GM21576 (cell line): ENCODE measurements around the gene C4orf50.

Experiments
- ATAC-seq: cut with Tn5 transposase; IDR thresholded peaks from one replicate; pipeline ENCODE4 v1.9.1; 2021; ENCODE audit warnings: mild to moderate bottlenecking, moderate library complexity; ENCODE audit not compliant: unreplicated experiment

The C4orf50 gene

GRCh38 chr4:5973486-5974220, 44.6 kb downstream of the C4orf50 start:
- no peak for ATAC-seq

- no peak for ATAC-seq
Measured at GRCh38 chr4:5973033-5973432, 45.2 kb downstream of the C4orf50 start.

- no peak for ATAC-seq
Measured at GRCh38 chr4:5972571-5972970, 45.7 kb downstream of the C4orf50 start.

GRCh38 chr4:5971078-5971450, 47.2 kb downstream of the C4orf50 start:
- no peak for ATAC-seq

- ATAC-seq, result no peak
Measured at GRCh38 chr4:5970381-5971077, 47.7 kb downstream of the C4orf50 start.

GRCh38 chr4:5969777-5970176, 48.5 kb downstream of the C4orf50 start:
- no peak for ATAC-seq

- no peak for ATAC-seq
Measured at GRCh38 chr4:5969336-5969735, 48.9 kb downstream of the C4orf50 start.

GRCh38 chr4:5968246-5968645, 50.0 kb downstream of the C4orf50 start:
- ATAC-seq, result no peak

GRCh38 chr4:5967783-5968182, 50.4 kb downstream of the C4orf50 start:
- ATAC-seq, result no peak

GRCh38 chr4:5965225-5965624, 53.0 kb downstream of the C4orf50 start:
- no peak for ATAC-seq

GRCh38 chr4:5964030-5964429, 54.2 kb downstream of the C4orf50 start:
- no peak for ATAC-seq

- ATAC-seq, result no peak
Measured at GRCh38 chr4:5963611-5964010, 54.6 kb downstream of the C4orf50 start.

GRCh38 chr4:5962416-5962815, 55.8 kb downstream of the C4orf50 start:
- no peak for ATAC-seq

GRCh38 chr4:5960252-5960880, 57.9 kb downstream of the C4orf50 start:
- no peak for ATAC-seq

- no peak for ATAC-seq
Measured at GRCh38 chr4:5959211-5959982, 58.8 kb downstream of the C4orf50 start.

GRCh38 chr4:5958199-5958735, 60.0 kb downstream of the C4orf50 start:
- ATAC-seq, result no peak

GRCh38 chr4:5957076-5957475, 61.2 kb downstream of the C4orf50 start:
- no peak for ATAC-seq

- ATAC-seq, result no peak
Measured at GRCh38 chr4:5956285-5957021, 61.8 kb downstream of the C4orf50 start.

GRCh38 chr4:5955856-5956255, 62.4 kb downstream of the C4orf50 start:
- no peak for ATAC-seq

GRCh38 chr4:5955201-5955821, 62.9 kb downstream of the C4orf50 start:
- ATAC-seq, result no peak
